G401 (cell line): ENCODE results near the gene TMEM214. TPM values are rescaled to one million over a fixed set of nuclear protein-coding genes. Genes with fewer than 3 reads are reported as not detected.
A peak's percentile ranks its signal among the peaks of the same experiment; 100 is the strongest.

Experiments used
- DNase-seq: peaks from one replicate; pipeline ENCODE4 v3.0.0-alpha.2; 2015; ENCODE audit warnings: low spot score
- in situ Hi-C: cut with HindIII; loops from 2 replicates; pipeline ENCODE4 v1.10.0; 2016; ENCODE audit warnings: low sequenced_read_pairs, mixed read lengths
- total RNA-seq: library from RNA; depleted of rRNA; stranded (reverse); fragments of >200 nt; shearing (Covaris generic); gene quantifications from 2 replicates; pipeline ENCODE4 v1.2.3, GENCODE V29; 2014

The TMEM214 gene
- total RNA-seq, 1 experiment from 2014 or later: 37.0 TPM

GRCh38 chr2:27079233-27080139 is 46.7 kb downstream of the TMEM214 start:
- in situ Hi-C loops: no loop called here
- no peak for DNase-seq

GRCh38 chr2:27080140-27080469 is 47.3 kb downstream of the TMEM214 start:
- in situ Hi-C loops: no loop called here
- DNase-seq: no peak

DNA sequence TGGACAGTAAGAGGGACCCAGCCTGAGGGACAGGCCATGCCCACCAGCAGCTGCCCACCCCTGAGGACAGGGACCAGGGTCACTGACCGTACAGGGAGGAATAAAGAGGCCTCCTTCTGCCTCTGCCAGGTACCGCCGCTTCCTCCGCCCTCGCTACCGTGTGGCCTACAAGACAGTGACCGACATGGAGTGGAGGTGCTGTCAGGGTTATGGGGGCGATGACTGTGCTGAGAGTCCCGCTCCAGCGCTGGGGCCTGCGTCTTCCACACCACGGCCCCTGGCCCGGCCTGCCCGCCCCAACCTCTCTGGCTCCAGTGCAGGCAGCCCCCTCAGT is 47.8 kb downstream of the TMEM214 start:
- DNase-seq: no peak
- in situ Hi-C loops: no loop called here

DNA sequence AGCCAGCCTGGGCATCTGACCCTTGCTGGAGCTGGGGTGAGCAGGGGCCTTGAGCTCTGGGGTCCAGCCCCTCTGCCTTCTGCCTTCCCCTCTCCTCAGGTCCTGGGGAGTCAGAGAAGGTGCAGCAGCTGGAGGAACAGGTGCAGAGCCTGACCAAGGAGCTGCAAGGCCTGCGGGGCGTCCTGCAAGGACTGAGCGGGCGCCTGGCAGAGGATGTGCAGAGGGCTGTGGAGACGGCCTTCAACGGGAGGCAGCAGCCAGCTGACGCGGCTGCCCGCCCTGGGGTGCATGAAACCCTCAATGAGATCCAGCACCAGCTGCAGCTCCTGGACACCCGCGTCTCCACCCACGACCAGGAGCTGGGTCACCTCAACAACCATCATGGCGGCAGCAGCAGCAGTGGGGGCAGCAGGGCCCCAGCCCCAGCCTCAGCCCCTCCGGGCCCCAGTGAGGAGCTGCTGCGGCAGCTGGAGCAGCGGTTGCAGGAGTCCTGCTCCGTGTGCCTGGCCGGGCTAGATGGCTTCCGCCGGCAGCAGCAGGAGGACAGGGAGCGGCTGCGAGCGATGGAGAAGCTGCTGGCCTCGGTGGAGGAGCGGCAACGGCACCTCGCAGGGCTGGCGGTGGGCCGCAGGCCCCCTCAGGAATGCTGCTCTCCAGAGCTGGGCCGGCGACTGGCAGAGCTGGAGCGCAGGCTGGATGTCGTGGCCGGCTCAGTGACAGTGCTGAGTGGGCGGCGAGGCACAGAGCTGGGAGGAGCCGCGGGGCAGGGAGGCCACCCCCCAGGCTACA is 49.4 kb downstream of the TMEM214 start:
- peak; percentile 68 for DNase-seq
- in situ Hi-C loops: no loop called here

- in situ Hi-C loops: no loop called here
- no peak for DNase-seq
Measured at GRCh38 chr2:27082773-27083409, 50.1 kb downstream of the TMEM214 start.

- in situ Hi-C loops: no loop called here
Measured at GRCh38 chr2:27083410-27084296, 50.9 kb downstream of the TMEM214 start.

GRCh38 chr2:27084297-27085061 is 51.7 kb downstream of the TMEM214 start:
- in situ Hi-C loops: no loop called here
- no peak for DNase-seq

More at GRCh38 chr2:27083410-27084296, 50.9 kb downstream of the TMEM214 start:
- DNase-seq: no peak

- no peak for DNase-seq
- in situ Hi-C loops: no loop called here
Measured at GRCh38 chr2:27085062-27085672, 52.4 kb downstream of the TMEM214 start.

DNA sequence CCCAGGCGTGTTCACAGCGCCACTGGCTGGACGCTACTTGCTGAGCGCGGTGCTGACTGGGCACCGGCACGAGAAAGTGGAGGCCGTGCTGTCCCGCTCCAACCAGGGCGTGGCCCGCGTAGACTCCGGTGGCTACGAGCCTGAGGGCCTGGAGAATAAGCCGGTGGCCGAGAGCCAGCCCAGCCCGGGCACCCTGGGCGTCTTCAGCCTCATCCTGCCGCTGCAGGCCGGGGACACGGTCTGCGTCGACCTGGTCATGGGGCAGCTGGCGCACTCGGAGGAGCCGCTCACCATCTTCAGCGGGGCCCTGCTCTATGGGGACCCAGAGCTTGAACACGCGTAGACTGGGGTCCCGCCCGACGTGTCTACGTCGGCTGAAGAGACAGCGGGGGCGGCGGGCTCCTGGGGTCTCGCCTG is 52.9 kb downstream of the TMEM214 start:
- in situ Hi-C loops: no loop called here
- peak; percentile 69 for DNase-seq

- in situ Hi-C loops: no loop called here
- DNase-seq: peak; percentile 92
Measured at GRCh38 chr2:27086090-27086723, 53.4 kb downstream of the TMEM214 start.

DNA sequence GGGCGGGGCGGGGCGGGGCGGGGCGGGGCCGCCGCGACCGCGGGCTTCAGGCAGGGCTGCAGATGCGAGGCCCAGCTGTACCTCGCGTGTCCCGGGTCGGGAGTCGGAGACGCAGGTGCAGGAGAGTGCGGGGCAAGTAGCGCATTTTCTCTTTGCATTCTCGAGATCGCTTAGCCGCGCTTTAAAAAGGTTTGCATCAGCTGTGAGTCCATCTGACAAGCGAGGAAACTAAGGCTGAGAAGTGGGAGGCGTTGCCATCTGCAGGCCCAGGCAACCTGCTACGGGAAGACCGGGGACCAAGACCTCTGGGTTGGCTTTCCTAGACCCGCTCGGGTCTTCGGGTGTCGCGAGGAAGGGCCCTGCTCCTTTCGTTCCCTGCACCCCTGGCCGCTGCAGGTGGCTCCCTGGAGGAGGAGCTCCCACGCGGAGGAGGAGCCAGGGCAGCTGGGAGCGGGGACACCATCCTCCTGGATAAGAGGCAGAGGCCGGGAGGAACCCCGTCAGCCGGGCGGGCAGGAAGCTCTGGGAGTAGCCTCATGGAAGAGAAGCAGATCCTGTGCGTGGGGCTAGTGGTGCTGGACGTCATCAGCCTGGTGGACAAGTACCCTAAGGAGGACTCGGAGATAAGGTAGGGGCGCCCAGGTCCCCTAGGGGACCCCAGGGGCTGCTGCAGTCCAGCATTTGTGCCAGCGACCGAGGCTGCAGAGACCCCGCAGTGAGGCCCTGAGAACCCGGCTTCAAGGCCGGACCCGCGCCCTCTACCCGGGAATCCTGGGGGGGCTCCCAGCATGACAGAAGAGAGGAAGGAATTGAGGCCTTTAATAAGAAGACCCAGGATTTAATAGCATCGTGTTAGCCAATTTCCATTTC is 54.2 kb downstream of the TMEM214 start, which contains the start of gene KHK:
Gene KHK, plus strand, starts transcription at position 49 of the 870 bp plus-strand sequence. Its CDS starts 488 bp downstream, at position 537.
- in situ Hi-C loops: no loop called here
- DNase-seq: peak; percentile 65

- in situ Hi-C loops: no loop called here
- no peak for DNase-seq
Measured at GRCh38 chr2:27087823-27088410, 55.2 kb downstream of the TMEM214 start.

DNA sequence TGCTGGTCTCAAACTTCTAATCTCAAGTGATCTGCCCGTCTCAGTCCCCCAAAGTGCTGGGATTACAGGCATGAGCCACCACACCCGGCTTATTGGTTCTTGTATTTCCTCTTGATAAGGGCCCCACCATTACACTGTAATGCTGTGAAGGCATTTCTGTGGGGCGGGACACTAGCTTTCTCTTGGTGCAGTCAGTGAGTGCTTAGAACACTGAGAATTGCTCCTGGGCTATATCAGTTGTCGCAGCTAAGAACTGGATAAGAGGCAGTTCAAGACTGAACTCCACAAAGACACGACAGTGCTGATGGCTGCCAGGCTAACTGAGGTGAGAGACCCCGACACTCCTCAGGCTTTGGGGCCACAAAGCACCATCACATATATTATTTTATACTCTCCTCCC is 55.9 kb downstream of the TMEM214 start:
- DNase-seq: no peak
- in situ Hi-C loops: no loop called here

GRCh38 chr2:27089111-27089954 is 56.6 kb downstream of the TMEM214 start:
- no peak for DNase-seq
- in situ Hi-C loops: no loop called here
